K562 (cell line): ENCODE measurements around the gene SH3TC2. TPM values are rescaled to one million over a fixed set of nuclear protein-coding genes. Genes with fewer than 3 reads are reported as not detected.

Source experiments
- ATAC-seq: fragments of 200-7000 bp; cut with Tn5 transposase; 3 replicates; pipeline ENCODE4 v1.9.1; 2020; ENCODE audit warnings: moderate library complexity
- BruUV-seq: library from RNA; stranded (reverse); fragments of 400-500 nt; replicated peaks from 2 replicates; lab custom pipeline; 2021; lab: Mats Ljungman, UMichigan
- CTCF ChIA-PET: fragments of 300-600 bp; formaldehyde crosslinking; extraction: SDS; loops from one replicate; lab custom pipeline; 2021; ENCODE audit warnings: low intra/inter-chr PET ratio; lab: Yijun Ruan, JAX
- POLR2A ChIA-PET: fragments of 300-600, 350-650 bp; sonication (Branson Sonifier 250); formaldehyde crosslinking; extraction: SDS; loops from one replicate; lab custom pipeline; 2021; ENCODE audit warnings: antibody characterized with exemption, inconsistent platforms; lab: Yijun Ruan, JAX
- DNase-seq, 4 experiments: peaks; one replicate each; pipeline versions ENCODE4 v3.0.0 to v3.0.0-alpha.2; 2011 to 2018; ENCODE audit warnings: low spot score in 3 of 4, mixed read lengths in 3 of 4; ENCODE audit errors: extremely low read depth in 1 of 4
- FAIRE-seq: peaks from 2 replicates; lab custom pipeline; 2011; peaks lifted over from hg19 to GRCh38; lab: Jason Lieb, UNC
- H2AFZ ChIP-seq: 2 replicates; pipeline ENCODE4 v1.6.0; 2011; ENCODE audit warnings: low read depth, low read length, control low read depth, inconsistent platforms
- H3K27ac ChIP-seq: fragments of 200-600 bp; 3 replicates; pipeline ENCODE4 v1.8.0; 2011; ENCODE audit warnings: low read depth, mild to moderate bottlenecking, control low read depth, inconsistent platforms, low read length, moderate library complexity, mixed read lengths; ENCODE audit errors: extremely low read depth
- H3K27me3 ChIP-seq, 2 experiments: fragments of 300-600 bp in 1 of 2; 2 replicates in 1 of 2; 3 replicates in 1 of 2; pipeline versions ENCODE4 v1.6.0 to v1.8.0; 2011; ENCODE audit warnings: inconsistent platforms in 2 of 2, low read length in 2 of 2, mild to moderate bottlenecking in 1 of 2, mixed read lengths in 1 of 2, moderate library complexity in 1 of 2; ENCODE audit not compliant: control insufficient read depth in 2 of 2, insufficient read depth in 2 of 2
- H3K36me3 ChIP-seq: fragments of 300-600 bp; 3 replicates; pipeline ENCODE4 v1.8.0; 2011; ENCODE audit warnings: mild to moderate bottlenecking, low read length, inconsistent platforms; ENCODE audit not compliant: control insufficient read depth, insufficient read depth
- H3K4me1 ChIP-seq, 2 experiments: fragments of 200-600 bp in 1 of 2; replicated peaks in 1 of 2; 2 replicates in 1 of 2; 3 replicates in 1 of 2; pipeline versions ENCODE4 v1.5.1 to v1.8.0; 2011; ENCODE audit warnings: inconsistent platforms in 2 of 2, low read length in 2 of 2, mild to moderate bottlenecking in 1 of 2, mixed read lengths in 1 of 2, moderate library complexity in 1 of 2; ENCODE audit not compliant: control insufficient read depth in 2 of 2, insufficient read depth in 2 of 2
- H3K4me2 ChIP-seq: 2 replicates; pipeline ENCODE4 v1.6.1; 2011; ENCODE audit warnings: low read length, control low read depth, inconsistent platforms, mixed read lengths; ENCODE audit not compliant: insufficient read depth
- H3K4me3 ChIP-seq: fragments of 200-600 bp; sonication (generic), shearing (Covaris generic); 2 replicates; pipeline ENCODE4 v1.5.1; 2016; ENCODE audit warnings: control low read depth, inconsistent platforms
- H3K79me2 ChIP-seq: fragments of 200-600 bp; 3 replicates; pipeline ENCODE4 v1.8.0; 2011; ENCODE audit warnings: low read length, inconsistent platforms; ENCODE audit not compliant: control insufficient read depth, insufficient read depth
- H3K9ac ChIP-seq, 2 experiments: 2 replicates each; pipeline versions ENCODE4 v1.6.0 to v1.6.1; 2011; ENCODE audit warnings: low read depth in 2 of 2, low read length in 2 of 2, control low read depth in 1 of 2, inconsistent platforms in 1 of 2, mild to moderate bottlenecking in 1 of 2, mixed read lengths in 1 of 2; ENCODE audit not compliant: insufficient read depth in 1 of 2
- H3K9me1 ChIP-seq: one replicate; pipeline ENCODE4 v1.6.0; 2011; ENCODE audit warnings: inconsistent platforms, mild to moderate bottlenecking, low read length, moderate library complexity; ENCODE audit not compliant: control insufficient read depth, insufficient read depth
- H3K9me3 ChIP-seq: replicated peaks from 2 replicates; pipeline ENCODE4 v1.5.1; 2011; ENCODE audit warnings: low read depth, low read length, inconsistent platforms; ENCODE audit not compliant: control insufficient read depth, insufficient read depth
- H4K20me1 ChIP-seq: replicated peaks from 2 replicates; pipeline ENCODE4 v1.6.1; 2011; ENCODE audit warnings: low read length, inconsistent platforms, mixed read lengths; ENCODE audit not compliant: control insufficient read depth, insufficient read depth
- BCOR ChIP-seq: fragments of 450-650 bp; IDR thresholded peaks from 2 replicates; pipeline ENCODE4 v1.6.1; 2016
- CCAR2 ChIP-seq: fragments of 200-400 bp; formaldehyde crosslinking; IDR thresholded peaks from 2 replicates; pipeline ENCODE4 v1.6.1; 2017; ENCODE audit warnings: mild to moderate bottlenecking, low read depth, low read length
- COPS2 ChIP-seq: fragments of 450-650 bp; conservative IDR thresholded peaks from 2 replicates; pipeline ENCODE4 v1.6.1; 2016; ENCODE audit warnings: mild to moderate bottlenecking, moderate library complexity
- ESRRA ChIP-seq: fragments of 450-650 bp; IDR thresholded peaks from 2 replicates; pipeline ENCODE4 v1.6.1; 2014; ENCODE audit warnings: low read depth, mild to moderate bottlenecking, moderate library complexity, borderline replicate concordance
- MEF2A ChIP-seq: IDR thresholded peaks from 2 replicates; pipeline ENCODE4 v1.6.1; 2011; ENCODE audit warnings: low read depth, mild to moderate bottlenecking, low read length, moderate library complexity; ENCODE audit not compliant: control insufficient read depth
- MTA3 ChIP-seq: fragments of 450-650 bp; formaldehyde crosslinking; IDR thresholded peaks from 2 replicates; pipeline ENCODE4 v1.6.1; 2017; ENCODE audit warnings: mild to moderate bottlenecking, borderline replicate concordance
- OTX1 ChIP-seq: fragments of 450-650 bp; formaldehyde crosslinking; IDR thresholded peaks from 2 replicates; pipeline ENCODE4 v1.4.0; 2022; ENCODE audit warnings: mild to moderate bottlenecking
- SMAD4 ChIP-seq: fragments of 250-450 bp; sonication (Bioruptor Pico); conservative IDR thresholded peaks from 2 replicates; pipeline ENCODE4 v1.8.0; 2021; ENCODE audit warnings: inconsistent platforms, mild to moderate bottlenecking, moderate library complexity
- SMARCA5 ChIP-seq: fragments of 450-650 bp; IDR thresholded peaks from 2 replicates; pipeline ENCODE4 v1.6.1; 2016
- STAT5B ChIP-seq: fragments of 250-450 bp; sonication (Bioruptor Pico); IDR thresholded peaks from 2 replicates; pipeline ENCODE4 v1.8.0; 2021; ENCODE audit warnings: mild to moderate bottlenecking, inconsistent platforms
- TBP ChIP-seq: optimal IDR thresholded peaks from 2 replicates; pipeline ENCODE3; 2011; ENCODE audit warnings: low read depth, low read length, improper control_type of control experiment
- ZNF589 ChIP-seq: fragments of 200-800 bp; sonication (Bioruptor generic); IDR thresholded peaks from 2 replicates; pipeline ENCODE4 v1.6.1; 2016; ENCODE audit warnings: low read depth, missing genetic modification characterization, missing compliant biosample characterization
- WGBS: fragments of 100-300 bp; shearing (Covaris generic); methylation state at CpG from one replicate; pipeline ENCODE4 v1.1.6; 2016; ENCODE audit warnings: low coverage, mixed read lengths; ENCODE audit not compliant: insufficient coverage; ENCODE audit errors: missing lambda C conversion rate; 5-methylcytosine and 5-hydroxymethylcytosine counted together
- in situ Hi-C: fragments of 300-500 bp; cut with MboI; formaldehyde crosslinking; loops from 4 replicates; pipeline ENCODE4 v1.15.0; 2018; ENCODE audit warnings: inconsistent platforms, mixed read lengths
- intact Hi-C: fragments of 100-400 bp; cut with micrococcal nuclease; formaldehyde crosslinking; loops from 2 replicates; pipeline ENCODE4 v1.14.2; 2022
- polyA plus RNA-seq, 8 experiments: library from polyadenylated mRNA; depleted of rRNA in 4 of 8; stranded (reverse) in 5 of 8; unstranded in 3 of 8; fragments of >200 nt; fragmentation: Nextera tagmentation in 2 of 8; fragmentation: Illumina TruSeq in 1 of 8; extraction: Ambion mirVana in 2 of 8; extraction: Trizol in 1 of 8; gene quantifications; 2 replicates each; pipeline versions ENCODE4 v1.2.1 to v1.2.3, GENCODE V29; 2011 to 2014; ENCODE audit warnings: inconsistent platforms in 1 of 8, missing spikeins in 1 of 8
- total RNA-seq, 7 experiments: library from RNA; depleted of rRNA in 6 of 7; stranded (reverse); fragments of >200 nt in 6 of 7; fragmentation: Illumina TruSeq in 2 of 7; extraction: Trizol in 2 of 7; gene quantifications; 2 replicates each; pipeline versions ENCODE4 v1.2.1 to v1.2.3, GENCODE V29; 2011 to 2021; ENCODE audit warnings: low replicate concordance in 1 of 7
- TF ChIP-seq, protein P1 (sequence below): fragments of 450-650 bp; conservative IDR thresholded peaks from 2 replicates; pipeline ENCODE4 v1.6.1; 2016; ENCODE audit warnings: missing genetic modification characterization, low read depth, mild to moderate bottlenecking, missing compliant biosample characterization, moderate library complexity
- TF ChIP-seq, protein P2 (sequence below): fragments of 450-650 bp; formaldehyde crosslinking; IDR thresholded peaks from 2 replicates; pipeline ENCODE4 v1.4.0; 2020; ENCODE audit warnings: mild to moderate bottlenecking, moderate library complexity

The SH3TC2 gene
- total and polyA plus RNA-seq, 9 of the 15 experiments (the other 6 are each of a cell fraction or from before 2014, with no cell fraction given) = 0.03 to 0.80 (median 0.55) TPM; not detected in 1

GRCh38 chr5:149015126-149015525, 47.7 kb downstream of the SH3TC2 start:
- FAIRE-seq = no peak
- intact Hi-C loops = no loop called here
- no peak overlapping the region for H3K27ac ChIP-seq
- no peaks in the 10 kb centered on the region for H3K4me1 ChIP-seq
- no peaks in the 10 kb centered on the region for H3K79me2 ChIP-seq
- ATAC-seq = no peak
- no peak overlapping the region for H3K4me3 ChIP-seq
- H3K9ac ChIP-seq = no peak overlapping the region
- in situ Hi-C loops = no loop called here
- H2AFZ ChIP-seq = no peak overlapping the region
- H3K36me3 ChIP-seq = no peaks in the 10 kb centered on the region
- no peak for DNase-seq
- H3K9me3 ChIP-seq = no peaks in the 10 kb centered on the region
- BruUV-seq = no TSS peak
- peaks cover 2 to 13% of the 10 kb centered on the region in 2 experiments; a peak in 3 of 5 replicates for H3K27me3 ChIP-seq
- TF ChIP-seq ZNF589 (CRISPR knock-in tag) (no peak), MEF2A (no peak), BCOR (no peak), SMAD4 (CRISPR knock-in tag) (no peak)
- CTCF ChIA-PET = no interaction called here
- no peak overlapping the region for H3K4me2 ChIP-seq
- POLR2A ChIA-PET = no interaction called here
- 0% methylated on average over 1 of the region's 1 CpG for WGBS
- no peaks in the 10 kb centered on the region for H3K9me1 ChIP-seq
- no peaks in the 10 kb centered on the region for H4K20me1 ChIP-seq

GRCh38 chr5:149014571-149015031, 48.3 kb downstream of the SH3TC2 start:
- CTCF ChIA-PET = no interaction called here
- no peak overlapping the region for H3K4me2 ChIP-seq
- WGBS = 5% methylated on average over 2 of the region's 2 CpGs
- H3K9me1 ChIP-seq = no peaks in the 10 kb centered on the region
- ATAC-seq (no peak), DNase-seq (no peak), FAIRE-seq (no peak)
- BruUV-seq = no TSS peak
- no peak overlapping the region for H3K4me3 ChIP-seq
- no peak overlapping the region for H3K9ac ChIP-seq
- H4K20me1 ChIP-seq = no peaks in the 10 kb centered on the region
- H3K36me3 ChIP-seq = no peaks in the 10 kb centered on the region
- H3K4me1 ChIP-seq = no peaks in the 10 kb centered on the region
- in situ Hi-C loops (no loop called here), intact Hi-C loops (no loop called here)
- no peak overlapping the region for H2AFZ ChIP-seq
- H3K79me2 ChIP-seq = no peaks in the 10 kb centered on the region
- H3K27me3 ChIP-seq = peaks cover 2 to 16% of the 10 kb centered on the region in 2 experiments; a peak in 3 of 5 replicates
- H3K27ac ChIP-seq = no peak overlapping the region
- POLR2A ChIA-PET = interaction anchor here (0.6 kb wide), 1 partner anchor 399 kb away, joined by 3 read pairs; no protein-coding TSS in a partner anchor
- H3K9me3 ChIP-seq = no peaks in the 10 kb centered on the region
- no peak for TF ChIP-seq COPS2
- no peak for TF ChIP-seq ESRRA
- no peak for TF ChIP-seq OTX1 (CRISPR knock-in tag)
- no peak for TF ChIP-seq STAT5B (CRISPR knock-in tag)
- no peak for TF ChIP-seq MTA3
- TF ChIP-seq MEF2A = no peak
- TF ChIP-seq, protein P1, sequence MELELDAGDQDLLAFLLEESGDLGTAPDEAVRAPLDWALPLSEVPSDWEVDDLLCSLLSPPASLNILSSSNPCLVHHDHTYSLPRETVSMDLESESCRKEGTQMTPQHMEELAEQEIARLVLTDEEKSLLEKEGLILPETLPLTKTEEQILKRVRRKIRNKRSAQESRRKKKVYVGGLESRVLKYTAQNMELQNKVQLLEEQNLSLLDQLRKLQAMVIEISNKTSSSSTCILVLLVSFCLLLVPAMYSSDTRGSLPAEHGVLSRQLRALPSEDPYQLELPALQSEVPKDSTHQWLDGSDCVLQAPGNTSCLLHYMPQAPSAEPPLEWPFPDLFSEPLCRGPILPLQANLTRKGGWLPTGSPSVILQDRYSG (tag) = no peak
- TF ChIP-seq TBP = no peak
- TF ChIP-seq CCAR2 = no peak
- no peak for TF ChIP-seq SMARCA5
- TF ChIP-seq, protein P2, sequence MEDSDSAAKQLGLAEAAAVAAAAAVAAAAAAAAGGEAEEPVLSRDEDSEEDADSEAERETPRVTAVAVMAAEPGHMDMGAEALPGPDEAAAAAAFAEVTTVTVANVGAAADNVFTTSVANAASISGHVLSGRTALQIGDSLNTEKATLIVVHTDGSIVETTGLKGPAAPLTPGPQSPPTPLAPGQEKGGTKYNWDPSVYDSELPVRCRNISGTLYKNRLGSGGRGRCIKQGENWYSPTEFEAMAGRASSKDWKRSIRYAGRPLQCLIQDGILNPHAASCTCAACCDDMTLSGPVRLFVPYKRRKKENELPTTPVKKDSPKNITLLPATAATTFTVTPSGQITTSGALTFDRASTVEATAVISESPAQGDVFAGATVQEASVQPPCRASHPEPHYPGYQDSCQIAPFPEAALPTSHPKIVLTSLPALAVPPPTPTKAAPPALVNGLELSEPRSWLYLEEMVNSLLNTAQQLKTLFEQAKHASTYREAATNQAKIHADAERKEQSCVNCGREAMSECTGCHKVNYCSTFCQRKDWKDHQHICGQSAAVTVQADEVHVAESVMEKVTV (CRISPR knock-in tag) = no peak
